Forelimb muscle (tissue), 1 donor: ENCODE results near the gene ARRDC2. TPM values are rescaled to one million over a fixed set of nuclear protein-coding genes. Genes with fewer than 3 reads are reported as not detected.
"Not testable (repeated sequence)": the region's sequence is repeated elsewhere in the genome, so short reads cannot be mapped to it uniquely, and the experiment has no call there.

Experiments
- DNase-seq: peaks from one replicate; pipeline ENCODE4 v3.0.0-alpha.2; 2013; ENCODE audit warnings: low read depth
- polyA plus RNA-seq: library from polyadenylated mRNA; unstranded; fragments of 120-200 nt; gene quantifications from one replicate; pipeline ENCODE4 v1.2.1, GENCODE V29; 2013; ENCODE audit not compliant: insufficient read length

The ARRDC2 gene
- polyA plus RNA-seq: 4.8 TPM

GRCh38 chr19:18007917-18008673 lies at the start of gene ARRDC2:
ARRDC2 (plus strand) TSS chr19:18008170; CDS start chr19:18008311, 141 bp downstream.
- peak; percentile 82 for DNase-seq

- DNase-seq: no peak
Measured at GRCh38 chr19:17963936-17964691, 43.9 kb upstream of the ARRDC2 start.

- DNase-seq: no peak
Measured at GRCh38 chr19:17965370-17966128, 42.4 kb upstream of the ARRDC2 start.

- DNase-seq: no peak
Measured at GRCh38 chr19:17966129-17966483, 41.9 kb upstream of the ARRDC2 start.

GRCh38 chr19:17966550-17967256 lies 41.3 kb upstream of the ARRDC2 start, which contains the start of gene KCNN1:
KCNN1 (plus strand) TSS chr19:17967107; CDS start chr19:17973889, 6,782 bp downstream.
- DNase-seq: no peak

GRCh38 chr19:17967257-17968051 lies 40.5 kb upstream of the ARRDC2 start:
- no peak for DNase-seq

- no peak for DNase-seq
Measured at GRCh38 chr19:17968362-17968761, 39.6 kb upstream of the ARRDC2 start.

- DNase-seq: no peak
Measured at GRCh38 chr19:17969096-17969792, 38.7 kb upstream of the ARRDC2 start.

GRCh38 chr19:17972230-17972629 lies 35.7 kb upstream of the ARRDC2 start:
- DNase-seq: no peak

GRCh38 chr19:17973759-17974158 lies 34.2 kb upstream of the ARRDC2 start:
- DNase-seq: no peak

GRCh38 chr19:17974551-17974950 lies 33.4 kb upstream of the ARRDC2 start:
- no peak for DNase-seq

GRCh38 chr19:17975032-17975431 lies 32.9 kb upstream of the ARRDC2 start:
- DNase-seq: no peak

GRCh38 chr19:17977021-17977420 lies 30.9 kb upstream of the ARRDC2 start:
- DNase-seq: no peak

- no peak for DNase-seq
Measured at GRCh38 chr19:17977488-17977887, 30.5 kb upstream of the ARRDC2 start.

GRCh38 chr19:17981611-17982010 lies 26.4 kb upstream of the ARRDC2 start:
- no peak for DNase-seq

- no peak for DNase-seq
Measured at GRCh38 chr19:17982430-17982829, 25.5 kb upstream of the ARRDC2 start.

GRCh38 chr19:17985037-17985818 lies 22.7 kb upstream of the ARRDC2 start:
- DNase-seq: no peak

GRCh38 chr19:17986569-17986968 lies 21.4 kb upstream of the ARRDC2 start:
- not testable (repeated sequence) for DNase-seq

- no peak for DNase-seq
Measured at GRCh38 chr19:17988161-17988560, 19.8 kb upstream of the ARRDC2 start.
